Choroid plexus epithelial cell (primary cell): ENCODE results near the gene EMP3.

Experiments used
- DNase-seq: peaks from one replicate; pipeline ENCODE4 v3.0.0-alpha.2; 2010; ENCODE audit warnings: low read depth
- H3K4me3 ChIP-seq: 2 replicates; pipeline ENCODE4 v1.5.1; 2011; ENCODE audit warnings: low read depth, mild to moderate bottlenecking, control low read depth, low read length, moderate library complexity
- CTCF ChIP-seq: conservative IDR thresholded peaks from 2 replicates; pipeline ENCODE4 v1.5.1; 2011; ENCODE audit warnings: low read depth, mild to moderate bottlenecking, control low read depth, inconsistent platforms, low read length, moderate library complexity

Gene EMP3

GRCh38 chr19:48378194-48378570 lies 52.8 kb downstream of the EMP3 start:
- no peak overlapping the region for H3K4me3 ChIP-seq
- no peak for TF ChIP-seq CTCF
- no peak for DNase-seq

GRCh38 chr19:48379058-48379457 lies 53.7 kb downstream of the EMP3 start:
- DNase-seq, result no peak
- TF ChIP-seq CTCF, result no peak
- H3K4me3 ChIP-seq, result no peak overlapping the region
